Lower lobe of right lung (tissue), 2 donors: ENCODE data around the gene DIPK1B. TPM values are rescaled to one million over a fixed set of nuclear protein-coding genes. Genes with fewer than 3 reads are reported as not detected.
A peak's percentile ranks its signal among the peaks of the same experiment; 100 is the strongest.

Source experiments
- ATAC-seq, 2 donors: fragments of 200-7000 bp; cut with Tn5 transposase; one replicate each; pipeline ENCODE4 v1.9.1; 2020 to 2022; ENCODE audit warnings: mild to moderate bottlenecking in 2 of 2, moderate library complexity in 2 of 2
- DNase-seq: peaks from one replicate; pipeline ENCODE4 v3.0.0-alpha.2; 2020
- H3K27ac ChIP-seq: fragments of 200-600 bp; one replicate; pipeline ENCODE4 v1.8.0; 2022
- H3K27me3 ChIP-seq: fragments of 200-600 bp; one replicate; pipeline ENCODE4 v1.8.0; 2022; ENCODE audit warnings: low read depth
- H3K36me3 ChIP-seq: fragments of 200-600 bp; one replicate; pipeline ENCODE4 v1.8.0; 2022; ENCODE audit warnings: mild to moderate bottlenecking
- H3K4me1 ChIP-seq: fragments of 200-600 bp; one replicate; pipeline ENCODE4 v1.8.0; 2022
- H3K4me3 ChIP-seq: fragments of 200-600 bp; one replicate; pipeline ENCODE4 v1.8.0; 2022; ENCODE audit warnings: mild to moderate bottlenecking
- H3K9me3 ChIP-seq: fragments of 200-600 bp; one replicate; pipeline ENCODE4 v1.8.0; 2022
- intact Hi-C: fragments of 100-400 bp; cut with DNase I; formaldehyde crosslinking; loops from one replicate; pipeline ENCODE4 v1.11.0; 2022
- total RNA-seq: library from RNA; stranded (reverse); fragmentation: NEBNext Ultra II Directional; extraction: Animal tissue kit (Norgen Biotek cat#: 25700); gene quantifications from one replicate; pipeline ENCODE4 v1.2.1, GENCODE V29; 2021
- TF ChIP-seq, protein P1 (sequence below): fragments of 200-600 bp; IDR thresholded peaks from one replicate; pipeline ENCODE4 v1.8.0; 2022; ENCODE audit warnings: antibody characterized with exemption, mild to moderate bottlenecking
- donor health status: DM: no; HTN: yes; CAD: no; lungs with severe emphysema.

The DIPK1B gene
- total RNA-seq, 1 donor from 2014 or later = 15.1 TPM

- no peak for DNase-seq
Measured at GRCh38 chr9:136690104-136690805, 22.1 kb upstream of the DIPK1B start.

GRCh38 chr9:136690806-136691261 is 21.5 kb upstream of the DIPK1B start:
- Histone ChIP-seq H3K9me3 (no peaks in the 10 kb centered on the region), H3K4me3 (no peak overlapping the region), H3K36me3 (no peaks in the 10 kb centered on the region), H3K27ac (peak overlapping the region; percentile 54), H3K4me1 (peaks cover 72% of the 10 kb centered on the region), H3K27me3 (no peaks in the 10 kb centered on the region)
- ATAC-seq (no peak), DNase-seq (peak; percentile 72)
- intact Hi-C loops = no loop called here
- TF ChIP-seq, protein P1, sequence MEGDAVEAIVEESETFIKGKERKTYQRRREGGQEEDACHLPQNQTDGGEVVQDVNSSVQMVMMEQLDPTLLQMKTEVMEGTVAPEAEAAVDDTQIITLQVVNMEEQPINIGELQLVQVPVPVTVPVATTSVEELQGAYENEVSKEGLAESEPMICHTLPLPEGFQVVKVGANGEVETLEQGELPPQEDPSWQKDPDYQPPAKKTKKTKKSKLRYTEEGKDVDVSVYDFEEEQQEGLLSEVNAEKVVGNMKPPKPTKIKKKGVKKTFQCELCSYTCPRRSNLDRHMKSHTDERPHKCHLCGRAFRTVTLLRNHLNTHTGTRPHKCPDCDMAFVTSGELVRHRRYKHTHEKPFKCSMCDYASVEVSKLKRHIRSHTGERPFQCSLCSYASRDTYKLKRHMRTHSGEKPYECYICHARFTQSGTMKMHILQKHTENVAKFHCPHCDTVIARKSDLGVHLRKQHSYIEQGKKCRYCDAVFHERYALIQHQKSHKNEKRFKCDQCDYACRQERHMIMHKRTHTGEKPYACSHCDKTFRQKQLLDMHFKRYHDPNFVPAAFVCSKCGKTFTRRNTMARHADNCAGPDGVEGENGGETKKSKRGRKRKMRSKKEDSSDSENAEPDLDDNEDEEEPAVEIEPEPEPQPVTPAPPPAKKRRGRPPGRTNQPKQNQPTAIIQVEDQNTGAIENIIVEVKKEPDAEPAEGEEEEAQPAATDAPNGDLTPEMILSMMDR = no peak

More at GRCh38 chr9:136690104-136690805, 22.1 kb upstream of the DIPK1B start:
- H3K27me3 ChIP-seq = no peaks in the 10 kb centered on the region
- TF ChIP-seq, protein P1 = no peak
- no peaks in the 10 kb centered on the region for H3K9me3 ChIP-seq
- no peaks in the 10 kb centered on the region for H3K36me3 ChIP-seq
- intact Hi-C loops = no loop called here
- H3K4me3 ChIP-seq = no peak overlapping the region
- H3K27ac ChIP-seq = peak overlapping the region; percentile 54
- peaks cover 73% of the 10 kb centered on the region for H3K4me1 ChIP-seq
- ATAC-seq = no peak

DNA sequence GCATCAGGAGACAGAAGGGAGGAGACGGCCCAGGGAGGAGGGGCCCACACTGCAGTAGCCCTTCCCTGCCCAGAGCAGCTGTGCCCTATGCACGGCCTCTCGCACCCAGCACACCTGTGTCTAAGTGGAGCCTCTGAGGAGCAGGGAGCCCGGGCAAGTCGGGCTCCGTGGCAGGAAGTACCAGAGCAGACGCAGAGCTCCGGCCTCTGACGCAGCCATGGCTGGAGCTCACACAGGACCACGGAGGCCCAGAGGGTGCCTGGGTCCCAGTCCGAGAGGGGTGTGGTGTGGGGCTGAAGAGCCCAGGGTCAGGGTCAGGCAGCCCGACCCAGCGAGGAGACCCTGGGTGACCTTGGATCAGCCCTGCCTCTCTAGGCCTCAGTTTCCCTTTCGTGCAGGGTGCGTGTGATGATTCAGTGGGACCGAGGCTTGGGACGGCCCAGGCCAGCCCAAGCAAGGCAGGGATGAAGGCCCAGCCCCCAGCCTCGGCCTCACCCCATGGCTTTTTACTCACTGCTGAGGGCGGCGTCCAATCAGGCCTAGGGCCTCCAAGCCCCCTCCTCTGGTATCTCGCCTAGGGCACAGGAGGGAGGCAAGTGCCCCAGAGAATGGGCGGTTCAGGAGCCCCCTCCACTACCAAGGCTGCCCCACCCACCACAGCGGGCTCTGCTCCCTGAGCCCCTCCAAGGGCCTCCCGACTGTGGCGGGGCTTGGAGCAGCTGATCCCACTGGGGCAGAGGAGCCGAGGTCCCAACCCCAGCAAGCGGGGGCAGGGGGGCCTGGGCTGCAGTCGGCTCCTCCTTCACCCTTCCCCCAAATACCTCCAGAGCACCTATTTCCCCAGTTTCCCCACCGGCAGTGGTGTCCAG is 20.8 kb upstream of the DIPK1B start:
- H3K4me3 ChIP-seq = no peak overlapping the region
- peaks cover 72% of the 10 kb centered on the region for H3K4me1 ChIP-seq
- intact Hi-C loops = no loop called here
- no peaks in the 10 kb centered on the region for H3K9me3 ChIP-seq
- no peaks in the 10 kb centered on the region for H3K36me3 ChIP-seq
- DNase-seq (no peak), ATAC-seq (no peak)
- TF ChIP-seq, protein P1 = no peak
- no peaks in the 10 kb centered on the region for H3K27me3 ChIP-seq
- H3K27ac ChIP-seq = no peak overlapping the region

DNA sequence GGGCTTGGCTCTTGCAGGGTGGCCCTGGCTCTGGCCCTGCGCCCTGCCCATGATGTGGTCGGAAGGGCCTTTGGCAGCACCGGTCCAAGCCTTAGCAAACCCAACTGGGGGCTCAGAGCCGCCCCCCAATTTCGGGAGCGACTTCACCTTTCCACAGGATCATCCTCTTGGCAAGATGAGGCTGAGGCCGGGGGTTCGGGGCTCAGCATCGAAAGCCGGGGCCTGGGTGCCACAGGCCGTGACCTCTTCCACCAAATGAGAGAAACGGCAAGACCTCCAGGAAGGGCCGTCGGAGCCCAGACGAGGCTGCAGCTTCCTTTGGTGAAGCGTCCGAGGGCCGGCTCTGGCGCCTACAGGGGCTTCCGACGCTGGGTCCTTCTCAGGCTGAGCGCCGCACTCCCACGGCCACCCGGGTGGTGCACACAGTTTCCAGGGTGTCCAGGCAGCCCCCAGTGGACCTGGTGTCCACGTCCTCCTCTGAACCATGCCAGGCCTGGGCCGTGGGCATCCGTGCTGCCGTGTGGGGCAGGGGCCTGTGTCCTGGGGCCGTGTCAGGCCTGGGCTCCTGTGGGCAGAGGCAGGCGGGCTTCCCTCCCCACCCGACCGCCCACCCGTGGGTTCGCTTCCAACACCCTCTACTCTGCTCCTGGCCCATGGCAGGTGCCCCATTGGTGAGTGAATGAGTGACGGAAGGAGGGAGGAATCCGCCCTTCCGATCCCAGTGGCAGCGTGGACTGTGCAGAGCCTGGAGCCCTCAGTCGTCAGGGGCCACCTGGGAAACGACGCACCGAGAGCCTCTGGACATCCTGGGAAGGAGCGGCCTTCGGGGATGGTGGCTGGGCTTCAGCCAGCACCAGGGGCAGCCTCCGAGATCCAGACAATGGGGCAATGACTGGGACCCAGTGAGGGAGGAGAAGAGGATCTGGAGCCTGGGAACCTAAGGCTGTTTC is 19.9 kb upstream of the DIPK1B start:
- DNase-seq (no peak), ATAC-seq (no peak)
- Histone ChIP-seq H3K4me3 (no peak overlapping the region), H3K4me1 (peaks cover 77% of the 10 kb centered on the region), H3K36me3 (no peaks in the 10 kb centered on the region), H3K27me3 (no peaks in the 10 kb centered on the region), H3K9me3 (no peaks in the 10 kb centered on the region), H3K27ac (peak overlapping the region; percentile 18)
- intact Hi-C loops = no loop called here
- TF ChIP-seq, protein P1 = no peak

- Histone ChIP-seq H3K36me3 (no peaks in the 10 kb centered on the region), H3K4me3 (no peak overlapping the region), H3K27ac (peak overlapping the region; percentile 62), H3K9me3 (no peaks in the 10 kb centered on the region), H3K4me1 (peaks cover 76% of the 10 kb centered on the region), H3K27me3 (no peaks in the 10 kb centered on the region)
- no peak for ATAC-seq
- DNase-seq = no peak
- TF ChIP-seq, protein P1 = no peak
- intact Hi-C loops = no loop called here
Measured at GRCh38 chr9:136693135-136693489, 19.3 kb upstream of the DIPK1B start.
